A549 (cell line): ENCODE measurements around the gene TULP1.

Experiments
- CEBPB ChIP-seq, 2 experiments: fragments of >200 bp in 1 of 2; sonication (Bioruptor Twin) in 1 of 2; formaldehyde crosslinking in 1 of 2; IDR thresholded peaks; 2 replicates each; pipeline ENCODE4 v1.6.1; 2012 to 2016
- CHD4 ChIP-seq: fragments of 200-600 bp; sonication (generic); IDR thresholded peaks from 2 replicates; pipeline ENCODE4 v1.6.1; 2016; ENCODE audit warnings: antibody characterized with exemption, mild to moderate bottlenecking, borderline replicate concordance
- CTCF ChIP-seq: fragments of >200 bp; sonication (Bioruptor Twin); formaldehyde crosslinking; IDR thresholded peaks from 3 replicates; pipeline ENCODE4 v1.5.1; 2016
- HEYL ChIP-seq: fragments of 250-450 bp; sonication (Bioruptor Pico); IDR thresholded peaks from 2 replicates; pipeline ENCODE4 v1.8.0; 2021; ENCODE audit warnings: mild to moderate bottlenecking, moderate library complexity
- NR3C1 ChIP-seq: fragments of >200 bp; sonication (Bioruptor Twin); formaldehyde crosslinking; IDR thresholded peaks from 3 replicates; pipeline ENCODE4 v1.6.1; 2017
- POLR2A ChIP-seq: IDR thresholded peaks from 2 replicates; pipeline ENCODE4 v1.6.1; 2012; ENCODE audit warnings: mild to moderate bottlenecking, low read length
- POLR2AphosphoS2 ChIP-seq: conservative IDR thresholded peaks from 2 replicates; pipeline ENCODE4 v1.6.1; 2012; ENCODE audit warnings: low read length, improper control_type of control experiment, inconsistent platforms
- REST ChIP-seq: fragments of 200-600 bp; sonication (generic); IDR thresholded peaks from 2 replicates; pipeline ENCODE4 v1.6.1; 2016; ENCODE audit warnings: antibody characterized with exemption, mild to moderate bottlenecking, moderate library complexity
- RNF2 ChIP-seq: fragments of 200-600 bp; sonication (generic); IDR thresholded peaks from 2 replicates; pipeline ENCODE4 v1.6.1; 2016; ENCODE audit warnings: low read depth, mild to moderate bottlenecking, antibody characterized with exemption, moderate library complexity, borderline replicate concordance
- SMC3 ChIP-seq: fragments of >200 bp; sonication (Bioruptor Twin); formaldehyde crosslinking; IDR thresholded peaks from 3 replicates; pipeline ENCODE4 v1.6.1; 2018; ENCODE audit warnings: inconsistent platforms
- USF2 ChIP-seq: fragments of 450-650 bp; IDR thresholded peaks from 2 replicates; pipeline ENCODE4 v1.6.1; 2014; ENCODE audit warnings: antibody characterized with exemption

GRCh38 chr6:35495258-35496035, 17.2 kb downstream of the TULP1 start:
- no peak for TF ChIP-seq POLR2A
- TF ChIP-seq NR3C1: no peak
- TF ChIP-seq REST: no peak
- no peak for TF ChIP-seq CHD4
- no peak for TF ChIP-seq CTCF
- TF ChIP-seq USF2: no peak
- TF ChIP-seq HEYL (CRISPR knock-in tag): no peak
- no peak for TF ChIP-seq POLR2AphosphoS2
- TF ChIP-seq CEBPB (IDR thresholded peaks at IDR 0.05): no peak
- TF ChIP-seq RNF2: no peak
- TF ChIP-seq SMC3: no peak
